SK-N-SH treated with all-trans-retinoic acid at 6 μM for 48 hours (cell line): ENCODE results near the gene FBLN5.

ENCODE experiments used
- ATAC-seq: fragments of 200-7000 bp; cut with Tn5 transposase; 3 replicates; pipeline ENCODE4 v1.9.1; 2020; ENCODE audit warnings: mild to moderate bottlenecking, moderate library complexity
- ARNTL ChIP-seq: fragments of 450-650 bp; formaldehyde crosslinking; IDR thresholded peaks from 2 replicates; pipeline ENCODE4 v1.5.0; 2020; ENCODE audit warnings: low read depth, mild to moderate bottlenecking, moderate library complexity, borderline replicate concordance
- BACH2 ChIP-seq: fragments of 250-450 bp; sonication (Bioruptor Pico); IDR thresholded peaks from 2 replicates; pipeline ENCODE4 v1.9.0; 2021; ENCODE audit warnings: mild to moderate bottlenecking, borderline replicate concordance
- CSDC2 ChIP-seq: fragments of 250-450 bp; sonication (Bioruptor Pico); IDR thresholded peaks from 2 replicates; pipeline ENCODE4 v1.5.0; 2020; ENCODE audit warnings: mild to moderate bottlenecking, moderate library complexity
- ESRRG ChIP-seq: fragments of 250-450 bp; sonication (Bioruptor Pico); IDR thresholded peaks from 2 replicates; pipeline ENCODE4 v1.6.1; 2021; ENCODE audit warnings: mild to moderate bottlenecking
- GLIS3 ChIP-seq: fragments of 250-450 bp; sonication (Bioruptor Pico); IDR thresholded peaks from 2 replicates; pipeline ENCODE4 v1.5.0; 2020; ENCODE audit warnings: mild to moderate bottlenecking, moderate library complexity
- ISL1 ChIP-seq: fragments of 250-450 bp; sonication (Bioruptor Pico); IDR thresholded peaks from 2 replicates; pipeline ENCODE4 v2.1.2; 2022; ENCODE audit warnings: mild to moderate bottlenecking, moderate library complexity
- OSR1 ChIP-seq: fragments of 250-450 bp; sonication (Bioruptor Pico); IDR thresholded peaks from 2 replicates; pipeline ENCODE4 v1.8.0; 2022; ENCODE audit warnings: moderate library complexity, mild to moderate bottlenecking, inconsistent platforms
- PPARA ChIP-seq: fragments of 250-450 bp; sonication (Bioruptor Pico); IDR thresholded peaks from 2 replicates; pipeline ENCODE4 v1.5.0; 2020; ENCODE audit warnings: mild to moderate bottlenecking, borderline replicate concordance
- RARB ChIP-seq: fragments of 250-450 bp; sonication (Bioruptor Pico); IDR thresholded peaks from 2 replicates; pipeline ENCODE4 v1.8.0; 2021; ENCODE audit warnings: mild to moderate bottlenecking, moderate library complexity
- SNAI2 ChIP-seq: fragments of 250-450 bp; sonication (Bioruptor Pico); IDR thresholded peaks from 2 replicates; pipeline ENCODE4 v1.5.0; 2020; ENCODE audit warnings: mild to moderate bottlenecking, moderate library complexity
- TCF4 ChIP-seq: fragments of 250-450 bp; sonication (Bioruptor Pico); IDR thresholded peaks from 2 replicates; pipeline ENCODE4 v1.8.0; 2021; ENCODE audit warnings: mild to moderate bottlenecking, moderate library complexity, borderline replicate concordance
- TOX ChIP-seq: fragments of 250-450 bp; sonication (Bioruptor Pico); IDR thresholded peaks from 2 replicates; pipeline ENCODE4 v1.8.0; 2021; ENCODE audit warnings: mild to moderate bottlenecking, moderate library complexity, borderline replicate concordance
- ZC3H10 ChIP-seq: fragments of 250-450 bp; sonication (Bioruptor Pico); IDR thresholded peaks from 2 replicates; pipeline ENCODE4 v1.5.1; 2021; ENCODE audit warnings: mild to moderate bottlenecking, moderate library complexity
- ZFP3 ChIP-seq: fragments of 250-450 bp; sonication (Bioruptor Pico); IDR thresholded peaks from 2 replicates; pipeline ENCODE4 v1.5.0; 2020; ENCODE audit warnings: mild to moderate bottlenecking, moderate library complexity
- ZNF565 ChIP-seq: fragments of 450-650 bp; formaldehyde crosslinking; conservative IDR thresholded peaks from 2 replicates; pipeline ENCODE4 v1.5.0; 2020; ENCODE audit warnings: low read depth, mild to moderate bottlenecking, moderate library complexity
- ZNF70 ChIP-seq: fragments of 450-650 bp; formaldehyde crosslinking; IDR thresholded peaks from 2 replicates; pipeline ENCODE4 v1.5.0; 2020; ENCODE audit warnings: mild to moderate bottlenecking, moderate library complexity
- ZNF8 ChIP-seq: fragments of 450-650 bp; formaldehyde crosslinking; IDR thresholded peaks from 2 replicates; pipeline ENCODE4 v1.5.0; 2020; ENCODE audit warnings: mild to moderate bottlenecking, moderate library complexity
- TF ChIP-seq, protein P1 (sequence below): fragments of 250-450 bp; sonication (Bioruptor Pico); IDR thresholded peaks from 2 replicates; pipeline ENCODE4 v1.5.1; 2021; ENCODE audit warnings: mild to moderate bottlenecking, moderate library complexity
- TF ChIP-seq, protein P2 (sequence below): fragments of 250-450 bp; sonication (Bioruptor Pico); IDR thresholded peaks from 2 replicates; pipeline ENCODE4 v1.5.0; 2020; ENCODE audit warnings: mild to moderate bottlenecking, moderate library complexity
- TF ChIP-seq, protein P3 (sequence below): fragments of 250-450 bp; sonication (Bioruptor Pico); IDR thresholded peaks from 2 replicates; pipeline ENCODE4 v1.8.0; 2021; ENCODE audit warnings: low read depth, mild to moderate bottlenecking, moderate library complexity, borderline replicate concordance
- TF ChIP-seq, protein P4 (sequence below): fragments of 250-450 bp; sonication (Bioruptor Pico); IDR thresholded peaks from 2 replicates; pipeline ENCODE4 v1.8.0; 2020; ENCODE audit warnings: mild to moderate bottlenecking, moderate library complexity, borderline replicate concordance

FBLN5 gene

DNA sequence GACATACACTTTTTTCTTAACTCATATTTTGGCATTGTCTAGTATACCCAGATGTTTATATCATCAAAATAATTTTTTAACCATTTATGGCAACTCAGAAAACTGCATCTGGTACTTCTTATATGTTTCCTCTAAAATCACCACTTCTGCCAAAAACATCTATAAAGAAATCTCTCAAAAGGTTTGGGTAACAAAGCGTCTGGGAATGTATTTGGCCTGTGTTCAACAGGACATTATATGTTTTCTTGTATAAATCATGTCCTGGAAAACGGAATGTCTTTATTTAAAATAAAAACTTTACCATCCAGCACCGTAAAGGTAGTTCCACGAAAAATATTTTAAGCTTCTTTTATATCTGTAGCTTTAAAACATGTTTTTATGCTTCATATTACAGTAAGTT, 36.1 kb upstream of the FBLN5 start:
- no peak for ATAC-seq
- TF ChIP-seq TOX (CRISPR knock-in tag) (no peak), ISL1 (CRISPR knock-in tag) (0 out of 2 replicates have a peak, but pooled peaks have one; percentile 26), CSDC2 (CRISPR knock-in tag) (no peak), ZFP3 (CRISPR knock-in tag) (no peak), TCF4 (CRISPR knock-in tag) (no peak), ZNF565 (CRISPR knock-in tag) (no peak), SNAI2 (CRISPR knock-in tag) (no peak), RARB (CRISPR knock-in tag) (no peak)

DNA sequence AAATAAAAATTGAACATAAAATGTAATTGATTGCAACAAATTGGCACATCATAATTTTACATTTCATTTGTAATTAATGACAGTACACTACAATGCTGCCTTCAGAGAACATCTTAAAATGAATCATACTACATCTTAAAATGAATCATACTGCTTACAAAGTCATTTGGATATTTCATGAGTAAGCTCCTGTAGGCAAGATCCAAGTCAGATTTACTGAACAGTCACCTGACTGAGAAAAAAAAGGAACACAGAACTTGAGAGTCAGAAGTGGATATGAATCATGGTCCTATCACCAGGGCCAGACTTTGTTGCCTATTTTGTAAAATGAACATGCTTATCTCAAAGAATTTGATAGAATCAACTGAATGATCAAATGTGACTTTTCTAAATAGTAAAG, 32.7 kb upstream of the FBLN5 start:
- TF ChIP-seq ISL1 (CRISPR knock-in tag) (peak; percentile 70), ZNF8 (CRISPR knock-in tag) (no peak), BACH2 (no peak), TCF4 (CRISPR knock-in tag) (no peak), GLIS3 (no peak)
- TF ChIP-seq, protein P1, sequence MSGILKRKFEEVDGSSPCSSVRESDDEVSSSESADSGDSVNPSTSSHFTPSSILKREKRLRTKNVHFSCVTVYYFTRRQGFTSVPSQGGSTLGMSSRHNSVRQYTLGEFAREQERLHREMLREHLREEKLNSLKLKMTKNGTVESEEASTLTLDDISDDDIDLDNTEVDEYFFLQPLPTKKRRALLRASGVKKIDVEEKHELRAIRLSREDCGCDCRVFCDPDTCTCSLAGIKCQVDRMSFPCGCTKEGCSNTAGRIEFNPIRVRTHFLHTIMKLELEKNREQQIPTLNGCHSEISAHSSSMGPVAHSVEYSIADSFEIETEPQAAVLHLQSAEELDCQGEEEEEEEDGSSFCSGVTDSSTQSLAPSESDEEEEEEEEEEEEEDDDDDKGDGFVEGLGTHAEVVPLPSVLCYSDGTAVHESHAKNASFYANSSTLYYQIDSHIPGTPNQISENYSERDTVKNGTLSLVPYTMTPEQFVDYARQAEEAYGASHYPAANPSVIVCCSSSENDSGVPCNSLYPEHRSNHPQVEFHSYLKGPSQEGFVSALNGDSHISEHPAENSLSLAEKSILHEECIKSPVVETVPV (CRISPR knock-in tag): no peak
- peak; percentile 74 for ATAC-seq

DNA sequence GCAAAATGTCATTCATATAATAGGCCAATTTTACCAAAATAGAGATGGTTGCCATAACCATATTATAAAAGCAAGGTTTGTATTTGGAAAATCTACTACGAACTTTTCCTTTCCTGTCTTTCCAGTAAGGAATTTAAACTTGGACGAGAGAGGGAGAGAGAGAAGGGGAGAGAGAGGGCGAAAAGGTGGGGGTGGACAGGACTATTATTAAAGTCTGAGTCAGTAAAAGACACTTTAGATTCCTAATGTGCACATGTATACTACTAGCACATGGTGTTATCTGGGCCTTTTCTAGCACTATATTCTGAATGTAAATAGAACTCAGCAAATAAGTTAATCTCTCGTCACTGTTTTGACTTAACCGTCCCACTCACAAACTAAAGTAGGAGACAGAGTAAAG, 30.4 kb upstream of the FBLN5 start:
- TF ChIP-seq ZC3H10 (CRISPR knock-in tag) (no peak), TCF4 (CRISPR knock-in tag) (no peak), CSDC2 (CRISPR knock-in tag) (no peak), ZNF70 (CRISPR knock-in tag) (no peak), ISL1 (CRISPR knock-in tag) (no peak)
- TF ChIP-seq, all 23 proteins: peak for 0

DNA sequence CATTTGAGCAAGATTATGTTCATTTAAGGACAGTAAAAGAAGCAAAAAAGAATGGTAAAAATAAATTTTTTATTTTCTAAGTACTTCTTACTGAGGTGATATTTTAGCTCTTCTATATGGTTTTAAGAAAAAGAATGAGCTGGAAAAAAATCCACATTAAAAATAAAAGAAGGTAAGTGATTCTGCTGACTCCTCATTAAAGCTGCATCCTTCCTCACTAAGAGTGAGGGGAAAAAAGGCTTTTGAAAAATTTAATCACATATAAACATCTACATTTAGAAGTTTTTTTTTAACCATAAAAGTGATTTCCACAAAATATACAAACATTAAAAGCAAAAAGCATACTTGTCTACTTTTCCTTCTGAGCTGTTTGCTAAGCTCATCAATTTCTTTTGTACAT, 28.3 kb upstream of the FBLN5 start:
- ATAC-seq: no peak
- TF ChIP-seq ZNF70 (CRISPR knock-in tag): no peak
- TF ChIP-seq TOX (CRISPR knock-in tag): no peak

More for the DNA sequence above, 30.4 kb upstream of the FBLN5 start:
- 0 out of 3 replicates have a peak, but pooled peaks have one; percentile 28 for ATAC-seq

DNA sequence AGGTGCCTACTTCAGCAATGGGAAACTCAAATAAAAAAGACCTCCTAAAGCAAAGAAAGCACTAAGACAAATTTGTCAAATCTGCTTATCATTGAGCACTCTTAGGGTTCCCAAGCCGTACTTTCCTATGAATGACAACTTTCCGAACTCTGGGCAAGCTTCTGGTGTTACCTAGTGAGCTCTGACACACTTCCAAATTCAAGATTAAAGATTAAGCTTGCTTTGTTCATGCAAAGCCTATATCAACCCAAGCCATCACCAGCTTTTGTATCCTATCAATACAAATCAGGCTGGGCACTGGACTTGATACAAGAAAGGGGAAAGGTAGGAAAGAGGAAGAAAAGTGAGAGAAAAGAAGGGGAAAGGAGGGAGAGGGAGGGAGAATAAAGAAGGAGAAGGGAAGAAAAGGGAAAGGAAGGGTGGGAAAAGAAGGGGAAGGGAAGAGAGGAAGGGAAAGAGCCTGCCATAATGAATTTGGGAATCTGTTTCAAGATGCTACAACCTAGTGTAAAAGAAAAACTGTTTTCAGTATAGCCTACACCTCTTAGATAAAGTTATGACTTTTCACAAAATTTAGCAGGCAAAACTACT, 23.8 kb upstream of the FBLN5 start:
- TF ChIP-seq BACH2 (no peak), ARNTL (CRISPR knock-in tag) (no peak), ISL1 (CRISPR knock-in tag) (no peak), PPARA (no peak), OSR1 (CRISPR knock-in tag) (no peak), SNAI2 (CRISPR knock-in tag) (no peak), ESRRG (no peak), ZNF8 (CRISPR knock-in tag) (no peak)
- TF ChIP-seq, protein P2, sequence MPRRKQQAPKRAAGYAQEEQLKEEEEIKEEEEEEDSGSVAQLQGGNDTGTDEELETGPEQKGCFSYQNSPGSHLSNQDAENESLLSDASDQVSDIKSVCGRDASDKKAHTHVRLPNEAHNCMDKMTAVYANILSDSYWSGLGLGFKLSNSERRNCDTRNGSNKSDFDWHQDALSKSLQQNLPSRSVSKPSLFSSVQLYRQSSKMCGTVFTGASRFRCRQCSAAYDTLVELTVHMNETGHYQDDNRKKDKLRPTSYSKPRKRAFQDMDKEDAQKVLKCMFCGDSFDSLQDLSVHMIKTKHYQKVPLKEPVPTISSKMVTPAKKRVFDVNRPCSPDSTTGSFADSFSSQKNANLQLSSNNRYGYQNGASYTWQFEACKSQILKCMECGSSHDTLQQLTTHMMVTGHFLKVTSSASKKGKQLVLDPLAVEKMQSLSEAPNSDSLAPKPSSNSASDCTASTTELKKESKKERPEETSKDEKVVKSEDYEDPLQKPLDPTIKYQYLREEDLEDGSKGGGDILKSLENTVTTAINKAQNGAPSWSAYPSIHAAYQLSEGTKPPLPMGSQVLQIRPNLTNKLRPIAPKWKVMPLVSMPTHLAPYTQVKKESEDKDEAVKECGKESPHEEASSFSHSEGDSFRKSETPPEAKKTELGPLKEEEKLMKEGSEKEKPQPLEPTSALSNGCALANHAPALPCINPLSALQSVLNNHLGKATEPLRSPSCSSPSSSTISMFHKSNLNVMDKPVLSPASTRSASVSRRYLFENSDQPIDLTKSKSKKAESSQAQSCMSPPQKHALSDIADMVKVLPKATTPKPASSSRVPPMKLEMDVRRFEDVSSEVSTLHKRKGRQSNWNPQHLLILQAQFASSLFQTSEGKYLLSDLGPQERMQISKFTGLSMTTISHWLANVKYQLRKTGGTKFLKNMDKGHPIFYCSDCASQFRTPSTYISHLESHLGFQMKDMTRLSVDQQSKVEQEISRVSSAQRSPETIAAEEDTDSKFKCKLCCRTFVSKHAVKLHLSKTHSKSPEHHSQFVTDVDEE (CRISPR knock-in tag): no peak
- TF ChIP-seq, protein P3, sequence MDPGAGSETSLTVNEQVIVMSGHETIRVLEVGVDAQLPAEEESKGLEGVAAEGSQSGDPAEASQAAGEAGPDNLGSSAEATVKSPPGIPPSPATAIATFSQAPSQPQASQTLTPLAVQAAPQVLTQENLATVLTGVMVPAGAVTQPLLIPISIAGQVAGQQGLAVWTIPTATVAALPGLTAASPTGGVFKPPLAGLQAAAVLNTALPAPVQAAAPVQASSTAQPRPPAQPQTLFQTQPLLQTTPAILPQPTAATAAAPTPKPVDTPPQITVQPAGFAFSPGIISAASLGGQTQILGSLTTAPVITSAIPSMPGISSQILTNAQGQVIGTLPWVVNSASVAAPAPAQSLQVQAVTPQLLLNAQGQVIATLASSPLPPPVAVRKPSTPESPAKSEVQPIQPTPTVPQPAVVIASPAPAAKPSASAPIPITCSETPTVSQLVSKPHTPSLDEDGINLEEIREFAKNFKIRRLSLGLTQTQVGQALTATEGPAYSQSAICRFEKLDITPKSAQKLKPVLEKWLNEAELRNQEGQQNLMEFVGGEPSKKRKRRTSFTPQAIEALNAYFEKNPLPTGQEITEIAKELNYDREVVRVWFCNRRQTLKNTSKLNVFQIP: no peak
- TF ChIP-seq, protein P1 (CRISPR knock-in tag): no peak
- TF ChIP-seq, protein P4, sequence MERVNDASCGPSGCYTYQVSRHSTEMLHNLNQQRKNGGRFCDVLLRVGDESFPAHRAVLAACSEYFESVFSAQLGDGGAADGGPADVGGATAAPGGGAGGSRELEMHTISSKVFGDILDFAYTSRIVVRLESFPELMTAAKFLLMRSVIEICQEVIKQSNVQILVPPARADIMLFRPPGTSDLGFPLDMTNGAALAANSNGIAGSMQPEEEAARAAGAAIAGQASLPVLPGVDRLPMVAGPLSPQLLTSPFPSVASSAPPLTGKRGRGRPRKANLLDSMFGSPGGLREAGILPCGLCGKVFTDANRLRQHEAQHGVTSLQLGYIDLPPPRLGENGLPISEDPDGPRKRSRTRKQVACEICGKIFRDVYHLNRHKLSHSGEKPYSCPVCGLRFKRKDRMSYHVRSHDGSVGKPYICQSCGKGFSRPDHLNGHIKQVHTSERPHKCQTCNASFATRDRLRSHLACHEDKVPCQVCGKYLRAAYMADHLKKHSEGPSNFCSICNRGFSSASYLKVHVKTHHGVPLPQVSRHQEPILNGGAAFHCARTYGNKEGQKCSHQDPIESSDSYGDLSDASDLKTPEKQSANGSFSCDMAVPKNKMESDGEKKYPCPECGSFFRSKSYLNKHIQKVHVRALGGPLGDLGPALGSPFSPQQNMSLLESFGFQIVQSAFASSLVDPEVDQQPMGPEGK: no peak
- ATAC-seq: no peak
